ENCODE data around the gene CAMKMT. TPM values are rescaled to one million over a fixed set of nuclear protein-coding genes. Genes with fewer than 3 reads are reported as not detected.

The CAMKMT gene
- total RNA-seq, 6 donors from 2014 or later = 7.7 to 17.8 (median 12.2) TPM

DNA sequence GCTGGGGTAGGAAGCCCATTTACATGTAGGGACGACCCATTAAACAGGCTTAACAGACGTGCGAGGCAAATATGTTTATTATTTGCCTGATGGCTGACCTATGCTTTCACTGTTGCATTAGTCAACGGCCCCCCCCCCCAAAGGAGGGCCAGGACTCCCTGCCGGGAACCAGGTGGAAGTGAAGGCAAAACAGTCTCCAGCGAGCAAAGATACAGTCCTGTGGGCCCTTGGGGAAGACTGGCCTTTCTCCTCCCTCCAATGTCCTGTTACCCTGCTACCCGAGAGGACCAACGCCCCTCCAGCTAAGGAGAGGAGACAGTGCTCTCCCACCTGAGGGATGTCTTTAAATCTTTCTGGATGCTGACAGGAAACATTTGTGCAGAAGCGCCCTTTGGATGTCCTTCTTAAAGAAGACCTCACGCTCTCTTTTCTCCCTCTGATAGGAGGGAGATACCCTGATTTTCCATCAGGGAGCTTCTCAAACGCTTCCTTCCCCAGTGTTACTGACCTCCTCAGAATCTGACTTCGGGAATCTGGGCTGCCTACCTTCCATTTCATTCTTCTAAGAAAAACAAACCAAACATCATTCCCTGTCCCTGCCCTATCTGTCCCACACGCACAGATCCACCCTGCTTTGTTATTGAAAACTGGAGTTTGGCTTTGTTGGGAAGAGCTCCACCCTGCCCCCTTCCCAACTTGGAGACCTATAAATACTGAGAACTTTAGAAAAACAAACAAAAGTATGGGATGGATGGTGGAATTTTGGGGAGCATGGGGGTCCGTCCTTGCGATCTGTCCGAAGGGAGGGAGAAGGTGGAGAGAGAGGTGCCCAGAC, 443.9 kb downstream of the CAMKMT start:
- ATAC-seq (ENCODE audit: low FRiP score in 2 of 2) (no peak), DNase-seq (no peak)
- H3K4me1 ChIP-seq = peaks cover 5 to 18% (median 15%) of the 10 kb centered on the region in 4 donors
- H3K4me3 ChIP-seq = no peak overlapping the region
- no peak overlapping the region for H3K27ac ChIP-seq
- 11 to 15% methylated on average over 16 of the region's 16 CpGs for WGBS, 2 donors
- H3K27me3 ChIP-seq = peaks cover 0 to 39% (median 25%) of the 10 kb centered on the region in 4 donors
- no peak for TF ChIP-seq EP300 (IDR thresholded peaks at IDR 0.05)
- no peak for TF ChIP-seq CTCF (IDR thresholded peaks at IDR 0.05)
- TF ChIP-seq POLR2A (IDR thresholded peaks at IDR 0.05) = no peak
- no peak for TF ChIP-seq POLR2AphosphoS5 (IDR thresholded peaks at IDR 0.05)
- H3K9me3 ChIP-seq = no peaks in the 10 kb centered on the region
- no peaks in the 10 kb centered on the region for H3K36me3 ChIP-seq

GRCh38 chr2:44807201-44808025, 445.7 kb downstream of the CAMKMT start:
- TF ChIP-seq POLR2AphosphoS5 (IDR thresholded peaks at IDR 0.05) (no peak), CTCF (IDR thresholded peaks at IDR 0.05) (no peak), EP300 (IDR thresholded peaks at IDR 0.05) (no peak), POLR2A (IDR thresholded peaks at IDR 0.05) (no peak)

DNA sequence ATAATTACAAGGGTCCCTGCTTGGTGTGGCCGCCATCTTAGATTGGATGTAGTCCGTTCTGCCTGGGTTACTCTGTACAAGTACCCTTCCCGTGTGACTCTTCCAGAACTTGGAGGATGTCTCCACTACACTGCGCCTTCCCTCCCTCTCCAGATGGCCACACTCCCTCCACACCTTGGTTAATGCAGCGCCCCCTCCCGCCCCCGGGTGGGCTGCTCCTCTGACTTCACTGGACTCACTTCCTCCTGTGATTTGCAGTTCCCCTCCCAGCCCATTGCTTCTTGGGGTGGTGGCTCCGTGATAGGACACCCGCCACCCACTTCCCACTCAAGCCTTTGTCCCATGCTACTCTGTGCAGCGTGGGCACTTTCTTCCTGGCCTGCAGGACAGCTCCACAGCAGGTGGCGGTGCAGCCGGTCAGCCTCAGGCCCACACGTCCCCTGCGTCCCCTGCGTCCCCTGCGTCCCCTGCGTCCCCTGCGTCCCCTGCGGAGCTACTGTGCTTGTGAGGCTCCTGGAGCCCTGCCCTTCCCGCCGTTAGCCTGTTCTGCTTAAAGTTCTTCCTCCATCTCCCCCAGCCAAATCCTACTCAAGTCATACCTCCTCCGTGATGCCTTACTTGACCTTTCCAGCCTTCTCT, 449.3 kb downstream of the CAMKMT start:
- no peaks in the 10 kb centered on the region for H3K4me1 ChIP-seq
- no peak for ATAC-seq (ENCODE audit: low FRiP score in 2 of 2)

More at GRCh38 chr2:44807201-44808025, 445.7 kb downstream of the CAMKMT start:
- Histone ChIP-seq H3K4me1 (peaks cover 0 to 5% (median 4%) of the 10 kb centered on the region in 4 donors), H3K9me3 (no peaks in the 10 kb centered on the region), H3K27me3 (peaks cover 0 to 25% (median 11%) of the 10 kb centered on the region in 4 donors), H3K4me3 (no peak overlapping the region), H3K27ac (no peak overlapping the region), H3K36me3 (no peaks in the 10 kb centered on the region)
- DNase-seq (no peak), ATAC-seq (ENCODE audit: low FRiP score in 2 of 2) (no peak)
- 14 to 23% methylated on average over 14 of the region's 14 CpGs for WGBS, 2 donors

GRCh38 chr2:44813165-44813564, 451.4 kb downstream of the CAMKMT start:
- Histone ChIP-seq H3K9me3 (no peaks in the 10 kb centered on the region), H3K36me3 (no peaks in the 10 kb centered on the region), H3K4me3 (no peak overlapping the region), H3K27me3 (no peaks in the 10 kb centered on the region), H3K27ac (no peak overlapping the region), H3K4me1 (no peaks in the 10 kb centered on the region)
- 70 to 91% methylated on average over 2 of the region's 2 CpGs for WGBS, 2 donors
- DNase-seq = no peak
- no peak for ATAC-seq (ENCODE audit: low FRiP score in 2 of 2)
- TF ChIP-seq POLR2AphosphoS5 (IDR thresholded peaks at IDR 0.05) (no peak), POLR2A (IDR thresholded peaks at IDR 0.05) (no peak), CTCF (IDR thresholded peaks at IDR 0.05) (no peak), EP300 (IDR thresholded peaks at IDR 0.05) (no peak)

More for the DNA sequence above, 449.3 kb downstream of the CAMKMT start:
- 83 to 91% methylated on average over 18 to 22 of the region's 22 CpGs for WGBS, 2 donors
- TF ChIP-seq POLR2A (IDR thresholded peaks at IDR 0.05) (no peak), CTCF (IDR thresholded peaks at IDR 0.05) (no peak), EP300 (IDR thresholded peaks at IDR 0.05) (no peak), POLR2AphosphoS5 (IDR thresholded peaks at IDR 0.05) (no peak)
- H3K4me3 ChIP-seq = no peak overlapping the region
- no peak overlapping the region for H3K27ac ChIP-seq
- H3K36me3 ChIP-seq = no peaks in the 10 kb centered on the region
- no peaks in the 10 kb centered on the region for H3K9me3 ChIP-seq
- DNase-seq = peak in 1 of 2 donors; percentile 49
- peaks cover 0 to 9% (median 2%) of the 10 kb centered on the region in 4 donors for H3K27me3 ChIP-seq
